Measurements from ENCODE around the gene SYT9. TPM values are rescaled to one million over a fixed set of nuclear protein-coding genes. Genes with fewer than 3 reads are reported as not detected.

The SYT9 gene
- total RNA-seq, 2 donors from 2014 or later: 0.64 to 2.2 TPM

GRCh38 chr11:7364660-7365059 is 113.0 kb downstream of the SYT9 start:
- H3K36me3 ChIP-seq: no peaks in the 10 kb centered on the region
- no peak for DNase-seq (ENCODE audit: low spot score)
- no peak overlapping the region for H3K4me3 ChIP-seq
- no peak for TF ChIP-seq POLR2AphosphoS5 (IDR thresholded peaks at IDR 0.05)
- TF ChIP-seq POLR2A (IDR thresholded peaks at IDR 0.05): no peak
- TF ChIP-seq CTCF (IDR thresholded peaks at IDR 0.05): no peak
- H3K27ac ChIP-seq: no peak overlapping the region
- intact Hi-C loops (cut with DNase I): no loop called here
- WGBS: 79% methylated on average over 1 of the region's 1 CpG
- no peaks in the 10 kb centered on the region for H3K9me3 ChIP-seq
- H3K4me1 ChIP-seq (replicated peaks): no peaks in the 10 kb centered on the region
- no peaks in the 10 kb centered on the region for H3K27me3 ChIP-seq (replicated peaks; ENCODE audit: insufficient read depth)

GRCh38 chr11:7367803-7368202 is 116.1 kb downstream of the SYT9 start:
- no peak overlapping the region for H3K4me3 ChIP-seq
- no peaks in the 10 kb centered on the region for H3K27me3 ChIP-seq (replicated peaks; ENCODE audit: insufficient read depth)
- H3K36me3 ChIP-seq: no peaks in the 10 kb centered on the region
- intact Hi-C loops (cut with DNase I): no loop called here
- no peaks in the 10 kb centered on the region for H3K9me3 ChIP-seq
- H3K4me1 ChIP-seq (replicated peaks): no peaks in the 10 kb centered on the region
- TF ChIP-seq POLR2AphosphoS5 (IDR thresholded peaks at IDR 0.05): no peak
- TF ChIP-seq CTCF (IDR thresholded peaks at IDR 0.05): no peak
- no peak overlapping the region for H3K27ac ChIP-seq
- DNase-seq (ENCODE audit: low spot score): no peak

- DNase-seq (ENCODE audit: low spot score): no peak
- TF ChIP-seq POLR2A (IDR thresholded peaks at IDR 0.05) (no peak), POLR2AphosphoS5 (IDR thresholded peaks at IDR 0.05) (no peak), CTCF (IDR thresholded peaks at IDR 0.05) (no peak)
- WGBS: 100% methylated on average over 1 of the region's 1 CpG
- Histone ChIP-seq H3K27me3 (replicated peaks; ENCODE audit: insufficient read depth) (no peaks in the 10 kb centered on the region), H3K4me1 (replicated peaks) (no peaks in the 10 kb centered on the region), H3K9me3 (no peaks in the 10 kb centered on the region), H3K36me3 (no peaks in the 10 kb centered on the region), H3K27ac (no peak overlapping the region), H3K4me3 (no peak overlapping the region)
- intact Hi-C loops (cut with DNase I): no loop called here
Measured at GRCh38 chr11:7376386-7376785, 124.7 kb downstream of the SYT9 start.

- Histone ChIP-seq H3K4me1 (replicated peaks) (no peaks in the 10 kb centered on the region), H3K4me3 (no peak overlapping the region), H3K9me3 (no peaks in the 10 kb centered on the region), H3K27me3 (replicated peaks; ENCODE audit: insufficient read depth) (no peaks in the 10 kb centered on the region), H3K36me3 (no peaks in the 10 kb centered on the region), H3K27ac (no peak overlapping the region)
- TF ChIP-seq CTCF (IDR thresholded peaks at IDR 0.05) (no peak), POLR2A (IDR thresholded peaks at IDR 0.05) (no peak), POLR2AphosphoS5 (IDR thresholded peaks at IDR 0.05) (no peak)
- WGBS: 64% methylated on average over 2 of the region's 2 CpGs
- intact Hi-C loops (cut with DNase I): no loop called here
- no peak for DNase-seq (ENCODE audit: low spot score)
Measured at GRCh38 chr11:7381937-7382336, 130.2 kb downstream of the SYT9 start.

GRCh38 chr11:7383406-7383805 is 131.7 kb downstream of the SYT9 start:
- 75% methylated on average over 4 of the region's 4 CpGs for WGBS
- Histone ChIP-seq H3K4me1 (replicated peaks) (no peaks in the 10 kb centered on the region), H3K27ac (no peak overlapping the region), H3K27me3 (replicated peaks; ENCODE audit: insufficient read depth) (no peaks in the 10 kb centered on the region), H3K36me3 (no peaks in the 10 kb centered on the region), H3K9me3 (no peaks in the 10 kb centered on the region), H3K4me3 (no peak overlapping the region)
- intact Hi-C loops (cut with DNase I): no loop called here
- TF ChIP-seq POLR2A (IDR thresholded peaks at IDR 0.05) (no peak), CTCF (IDR thresholded peaks at IDR 0.05) (no peak), POLR2AphosphoS5 (IDR thresholded peaks at IDR 0.05) (no peak)
- no peak for DNase-seq (ENCODE audit: low spot score)

Data from prostate gland (tissue), 2 donors.